Keratinocyte (primary cell): ENCODE measurements around the gene LHX2. TPM values are rescaled to one million over a fixed set of nuclear protein-coding genes. Genes with fewer than 3 reads are reported as not detected.
A peak's percentile ranks its signal among the peaks of the same experiment; 100 is the strongest.

Experiments
- DNase-seq: peaks from one replicate; pipeline ENCODE4 v3.0.0-alpha.2; 2011; ENCODE audit warnings: low read depth, missing footprints, low spot score
- FAIRE-seq: peaks from 2 replicates; lab custom pipeline; 2011; peaks lifted over from hg19 to GRCh38; lab: Jason Lieb, UNC
- H2AFZ ChIP-seq: 2 replicates; pipeline ENCODE4 v1.6.0; 2012; ENCODE audit warnings: low read length, control low read depth, inconsistent platforms; ENCODE audit not compliant: control insufficient read depth
- H3K27ac ChIP-seq: 2 replicates; pipeline ENCODE4 v1.5.1; 2011; ENCODE audit warnings: low read length; ENCODE audit not compliant: control insufficient read depth, insufficient read depth
- H3K27me3 ChIP-seq: 3 replicates; pipeline ENCODE4 v1.6.0; 2011; ENCODE audit warnings: low read length; ENCODE audit not compliant: control insufficient read depth, insufficient read depth; ENCODE audit errors: extremely low read depth
- H3K36me3 ChIP-seq, 2 experiments: 2 replicates in 1 of 2; 3 replicates in 1 of 2; pipeline ENCODE4 v1.5.1; 2011; ENCODE audit warnings: low read length in 2 of 2, mild to moderate bottlenecking in 1 of 2; ENCODE audit not compliant: control insufficient read depth in 2 of 2, insufficient read depth in 2 of 2; ENCODE audit errors: extremely low read depth in 1 of 2
- H3K4me1 ChIP-seq: 3 replicates; pipeline ENCODE4 v1.5.1; 2011; ENCODE audit warnings: low read length; ENCODE audit not compliant: control insufficient read depth, insufficient read depth; ENCODE audit errors: extremely low read depth
- H3K4me2 ChIP-seq: 3 replicates; pipeline ENCODE4 v1.6.0; 2011; ENCODE audit warnings: low read depth, low read length; ENCODE audit not compliant: control insufficient read depth, insufficient read depth; ENCODE audit errors: extremely low read depth
- H3K4me3 ChIP-seq, 3 experiments: fragments of 200-600 bp in 1 of 3; sonication (generic) in 1 of 3; 2 replicates in 2 of 3; 3 replicates in 1 of 3; pipeline ENCODE4 v1.5.1; 2011 to 2016; ENCODE audit warnings: low read length in 3 of 3, mild to moderate bottlenecking in 3 of 3, control low read depth in 2 of 3, inconsistent platforms in 1 of 3, low read depth in 1 of 3, mixed read lengths in 1 of 3, mixed run types in 1 of 3, moderate library complexity in 1 of 3; ENCODE audit not compliant: control insufficient read depth in 2 of 3, insufficient read depth in 2 of 3; ENCODE audit errors: extremely low read depth in 1 of 3
- H3K79me2 ChIP-seq: 2 replicates; pipeline ENCODE4 v1.6.0; 2012; ENCODE audit warnings: low read length; ENCODE audit not compliant: control insufficient read depth, insufficient read depth
- H3K9ac ChIP-seq: 3 replicates; pipeline ENCODE4 v1.6.0; 2011; ENCODE audit warnings: low read length; ENCODE audit not compliant: control insufficient read depth, insufficient read depth; ENCODE audit errors: extremely low read depth
- H3K9me1 ChIP-seq: 3 replicates; pipeline ENCODE4 v1.6.0; 2011; ENCODE audit warnings: low read length; ENCODE audit not compliant: control insufficient read depth, insufficient read depth; ENCODE audit errors: extremely low read depth
- H3K9me3 ChIP-seq: 2 replicates; pipeline ENCODE4 v1.5.1; 2012; ENCODE audit warnings: low read depth, low read length; ENCODE audit not compliant: control insufficient read depth
- H4K20me1 ChIP-seq: 3 replicates; pipeline ENCODE4 v1.6.0; 2011; ENCODE audit warnings: low read length; ENCODE audit not compliant: control insufficient read depth, insufficient read depth; ENCODE audit errors: extremely low read depth
- EZH2 ChIP-seq: IDR thresholded peaks from one replicate; pipeline ENCODE4 v1.6.1; 2012; ENCODE audit warnings: inconsistent platforms, mild to moderate bottlenecking, low read length, moderate library complexity
- dilution Hi-C: fragments of 300-500 bp; cut with MboI; formaldehyde crosslinking; loops from one replicate; pipeline ENCODE4 v1.7.0; 2020; ENCODE audit warnings: low sequenced_read_pairs; ENCODE audit not compliant: extremely low pct_ligation_motif_present
- polyA plus RNA-seq, 5 experiments: library from polyadenylated mRNA; depleted of rRNA in 3 of 5; stranded (reverse) in 3 of 5; stranded (forward) in 1 of 5; unstranded in 1 of 5; fragments of >200 nt; gene quantifications; 1 replicate in 1 of 5; 2 replicates in 3 of 5; 3 replicates in 1 of 5; pipeline versions ENCODE4 v1.2.1 to v1.2.3, GENCODE V29; 2011 to 2012; ENCODE audit warnings: missing spikeins in 2 of 5, low read depth in 1 of 5, low replicate concordance in 1 of 5
- TF ChIP-seq, protein P1 (sequence below), 3 experiments: IDR thresholded peaks in 1 of 3; conservative IDR thresholded peaks in 1 of 3; optimal IDR thresholded peaks in 1 of 3; 2 replicates in 2 of 3; 3 replicates in 1 of 3; pipeline versions ENCODE3 to v1.5.1; 2011; ENCODE audit warnings: low read length in 3 of 3, mild to moderate bottlenecking in 3 of 3, moderate library complexity in 2 of 3, control low read depth in 1 of 3, inconsistent platforms in 1 of 3; ENCODE audit not compliant: insufficient read depth in 2 of 3; ENCODE audit errors: extremely low read depth in 1 of 3

Gene LHX2
- polyA plus RNA-seq, 1 donor (not counting 4 experiments of a cell fraction or from before 2014, with no cell fraction given), result 0.07 TPM

DNA sequence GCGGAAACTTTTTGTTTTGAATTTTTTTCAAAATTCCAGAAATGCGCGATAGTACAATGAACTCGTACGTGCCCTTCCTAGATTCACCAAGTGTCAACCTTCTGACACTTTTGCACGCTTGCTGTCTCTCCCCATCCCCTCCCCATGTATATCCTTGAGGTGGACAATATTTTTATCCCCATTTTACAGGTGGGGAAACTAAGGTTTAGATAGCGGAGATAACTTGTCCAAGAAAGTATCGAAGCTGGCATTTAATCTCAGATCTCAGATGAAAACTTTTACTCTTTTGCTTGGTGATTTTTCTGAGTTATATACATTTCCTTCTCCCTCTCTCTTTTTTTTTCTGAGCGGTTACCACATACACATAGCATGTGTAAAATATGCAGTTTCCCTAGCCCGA is 34.6 kb downstream of the LHX2 start:
- no peaks in the 10 kb centered on the region for H3K79me2 ChIP-seq
- no peaks in the 10 kb centered on the region for H3K9me1 ChIP-seq
- H3K36me3 ChIP-seq, result no peaks in the 10 kb centered on the region
- H3K4me1 ChIP-seq, result peaks cover 10% of the 10 kb centered on the region
- H3K9ac ChIP-seq, result no peak overlapping the region
- peak overlapping the region; percentile 57 for H3K4me2 ChIP-seq
- no peak overlapping the region for H2AFZ ChIP-seq
- H3K27me3 ChIP-seq, result peaks cover 19% of the 10 kb centered on the region
- DNase-seq, result no peak
- no peak for FAIRE-seq
- H4K20me1 ChIP-seq, result no peaks in the 10 kb centered on the region
- H3K27ac ChIP-seq, result no peak overlapping the region
- H3K9me3 ChIP-seq, result no peaks in the 10 kb centered on the region
- dilution Hi-C loops, result no loop called here
- H3K4me3 ChIP-seq, result peak overlapping the region in 1 of 3 experiments; percentile 31
- peak; percentile 39 for TF ChIP-seq EZH2
- TF ChIP-seq, protein P1, sequence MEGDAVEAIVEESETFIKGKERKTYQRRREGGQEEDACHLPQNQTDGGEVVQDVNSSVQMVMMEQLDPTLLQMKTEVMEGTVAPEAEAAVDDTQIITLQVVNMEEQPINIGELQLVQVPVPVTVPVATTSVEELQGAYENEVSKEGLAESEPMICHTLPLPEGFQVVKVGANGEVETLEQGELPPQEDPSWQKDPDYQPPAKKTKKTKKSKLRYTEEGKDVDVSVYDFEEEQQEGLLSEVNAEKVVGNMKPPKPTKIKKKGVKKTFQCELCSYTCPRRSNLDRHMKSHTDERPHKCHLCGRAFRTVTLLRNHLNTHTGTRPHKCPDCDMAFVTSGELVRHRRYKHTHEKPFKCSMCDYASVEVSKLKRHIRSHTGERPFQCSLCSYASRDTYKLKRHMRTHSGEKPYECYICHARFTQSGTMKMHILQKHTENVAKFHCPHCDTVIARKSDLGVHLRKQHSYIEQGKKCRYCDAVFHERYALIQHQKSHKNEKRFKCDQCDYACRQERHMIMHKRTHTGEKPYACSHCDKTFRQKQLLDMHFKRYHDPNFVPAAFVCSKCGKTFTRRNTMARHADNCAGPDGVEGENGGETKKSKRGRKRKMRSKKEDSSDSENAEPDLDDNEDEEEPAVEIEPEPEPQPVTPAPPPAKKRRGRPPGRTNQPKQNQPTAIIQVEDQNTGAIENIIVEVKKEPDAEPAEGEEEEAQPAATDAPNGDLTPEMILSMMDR (optimal IDR thresholded peaks at IDR 0.05 in 1 of 3, IDR thresholded peaks at IDR 0.05 in 1 of 3, conservative IDR thresholded peaks at IDR 0.05 in 1 of 3; ENCODE audit: extremely low read depth in 1 of 3, insufficient read depth in 2 of 3, low read length in 3 of 3), result no peak

DNA sequence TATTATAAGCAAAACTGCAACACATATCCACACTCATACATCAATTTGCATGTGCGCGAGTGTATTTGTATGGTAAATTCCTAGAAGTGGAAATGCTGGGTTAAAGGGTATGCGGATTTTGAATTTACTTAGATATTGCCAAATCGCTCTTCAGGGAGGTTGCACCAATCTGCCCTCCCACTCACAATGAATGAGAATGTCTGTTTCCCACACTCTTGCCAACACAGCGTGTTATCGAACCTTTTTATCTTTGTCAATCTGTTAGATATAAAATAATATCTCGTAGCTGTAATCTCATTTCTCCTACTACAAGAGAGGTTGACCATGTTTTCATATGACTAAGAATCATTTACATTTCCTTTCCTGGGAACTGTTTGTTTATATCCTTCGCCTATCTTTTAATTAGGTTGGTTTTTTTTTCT is 35.7 kb downstream of the LHX2 start:
- H3K9me3 ChIP-seq, result no peaks in the 10 kb centered on the region
- TF ChIP-seq EZH2, result no peak
- TF ChIP-seq, protein P1 (optimal IDR thresholded peaks at IDR 0.05 in 1 of 3, IDR thresholded peaks at IDR 0.05 in 1 of 3, conservative IDR thresholded peaks at IDR 0.05 in 1 of 3; ENCODE audit: extremely low read depth in 1 of 3, insufficient read depth in 2 of 3, low read length in 3 of 3), result no peak
- no peak for DNase-seq

More for the DNA sequence above, 35.7 kb downstream of the LHX2 start:
- peaks cover 1% of the 10 kb centered on the region for H3K4me1 ChIP-seq
- dilution Hi-C loops, result no loop called here
- FAIRE-seq, result no peak
- no peak overlapping the region for H3K9ac ChIP-seq
- no peak overlapping the region for H3K4me2 ChIP-seq
- H3K27ac ChIP-seq, result no peak overlapping the region
- H3K79me2 ChIP-seq, result no peaks in the 10 kb centered on the region
- H3K36me3 ChIP-seq, result no peaks in the 10 kb centered on the region
- H2AFZ ChIP-seq, result no peak overlapping the region
- H4K20me1 ChIP-seq, result no peaks in the 10 kb centered on the region
- H3K9me1 ChIP-seq, result no peaks in the 10 kb centered on the region
- no peak overlapping the region for H3K4me3 ChIP-seq
- peaks cover 8% of the 10 kb centered on the region for H3K27me3 ChIP-seq
